SK-N-SH treated with all-trans-retinoic acid at 6 μM for 48 hours (cell line): ENCODE results near the gene P2RY6.

Experiments used
- ATAC-seq: fragments of 200-7000 bp; cut with Tn5 transposase; 3 replicates; pipeline ENCODE4 v1.9.1; 2020; ENCODE audit warnings: mild to moderate bottlenecking, moderate library complexity
- BACH2 ChIP-seq: fragments of 250-450 bp; sonication (Bioruptor Pico); IDR thresholded peaks from 2 replicates; pipeline ENCODE4 v1.9.0; 2021; ENCODE audit warnings: mild to moderate bottlenecking, borderline replicate concordance
- CREB5 ChIP-seq: fragments of 250-450 bp; sonication (Bioruptor Pico); IDR thresholded peaks from 2 replicates; pipeline ENCODE4 v1.5.1; 2020; ENCODE audit warnings: low read depth, mild to moderate bottlenecking, moderate library complexity
- CSDC2 ChIP-seq: fragments of 250-450 bp; sonication (Bioruptor Pico); IDR thresholded peaks from 2 replicates; pipeline ENCODE4 v1.5.0; 2020; ENCODE audit warnings: mild to moderate bottlenecking, moderate library complexity
- ESRRG ChIP-seq: fragments of 250-450 bp; sonication (Bioruptor Pico); IDR thresholded peaks from 2 replicates; pipeline ENCODE4 v1.6.1; 2021; ENCODE audit warnings: mild to moderate bottlenecking
- GLIS3 ChIP-seq: fragments of 250-450 bp; sonication (Bioruptor Pico); IDR thresholded peaks from 2 replicates; pipeline ENCODE4 v1.5.0; 2020; ENCODE audit warnings: mild to moderate bottlenecking, moderate library complexity
- ISL1 ChIP-seq: fragments of 250-450 bp; sonication (Bioruptor Pico); IDR thresholded peaks from 2 replicates; pipeline ENCODE4 v2.1.2; 2022; ENCODE audit warnings: mild to moderate bottlenecking, moderate library complexity
- OSR1 ChIP-seq: fragments of 250-450 bp; sonication (Bioruptor Pico); IDR thresholded peaks from 2 replicates; pipeline ENCODE4 v1.8.0; 2022; ENCODE audit warnings: moderate library complexity, mild to moderate bottlenecking, inconsistent platforms
- PATZ1 ChIP-seq: fragments of 250-450 bp; sonication (Bioruptor Pico); IDR thresholded peaks from 2 replicates; pipeline ENCODE4 v1.8.0; 2020; ENCODE audit warnings: mild to moderate bottlenecking, moderate library complexity, borderline replicate concordance
- POU6F1 ChIP-seq: fragments of 250-450 bp; sonication (Bioruptor Pico); IDR thresholded peaks from 2 replicates; pipeline ENCODE4 v1.8.0; 2021; ENCODE audit warnings: low read depth, mild to moderate bottlenecking, moderate library complexity, borderline replicate concordance
- PPARA ChIP-seq: fragments of 250-450 bp; sonication (Bioruptor Pico); IDR thresholded peaks from 2 replicates; pipeline ENCODE4 v1.5.0; 2020; ENCODE audit warnings: mild to moderate bottlenecking, borderline replicate concordance
- RARB ChIP-seq: fragments of 250-450 bp; sonication (Bioruptor Pico); IDR thresholded peaks from 2 replicates; pipeline ENCODE4 v1.8.0; 2021; ENCODE audit warnings: mild to moderate bottlenecking, moderate library complexity
- TCF4 ChIP-seq: fragments of 250-450 bp; sonication (Bioruptor Pico); IDR thresholded peaks from 2 replicates; pipeline ENCODE4 v1.8.0; 2021; ENCODE audit warnings: mild to moderate bottlenecking, moderate library complexity, borderline replicate concordance
- TOX ChIP-seq: fragments of 250-450 bp; sonication (Bioruptor Pico); IDR thresholded peaks from 2 replicates; pipeline ENCODE4 v1.8.0; 2021; ENCODE audit warnings: mild to moderate bottlenecking, moderate library complexity, borderline replicate concordance
- TSHZ2 ChIP-seq: fragments of 250-450 bp; sonication (Bioruptor Pico); IDR thresholded peaks from 2 replicates; pipeline ENCODE4 v1.5.0; 2020; ENCODE audit warnings: mild to moderate bottlenecking, moderate library complexity
- ZC3H10 ChIP-seq: fragments of 250-450 bp; sonication (Bioruptor Pico); IDR thresholded peaks from 2 replicates; pipeline ENCODE4 v1.5.1; 2021; ENCODE audit warnings: mild to moderate bottlenecking, moderate library complexity
- ZFP3 ChIP-seq: fragments of 250-450 bp; sonication (Bioruptor Pico); IDR thresholded peaks from 2 replicates; pipeline ENCODE4 v1.5.0; 2020; ENCODE audit warnings: mild to moderate bottlenecking, moderate library complexity
- ZFP30 ChIP-seq: fragments of 450-650 bp; formaldehyde crosslinking; IDR thresholded peaks from 2 replicates; pipeline ENCODE4 v1.5.0; 2022; ENCODE audit warnings: mild to moderate bottlenecking, moderate library complexity
- ZNF565 ChIP-seq: fragments of 450-650 bp; formaldehyde crosslinking; conservative IDR thresholded peaks from 2 replicates; pipeline ENCODE4 v1.5.0; 2020; ENCODE audit warnings: low read depth, mild to moderate bottlenecking, moderate library complexity
- ZNF70 ChIP-seq: fragments of 450-650 bp; formaldehyde crosslinking; IDR thresholded peaks from 2 replicates; pipeline ENCODE4 v1.5.0; 2020; ENCODE audit warnings: mild to moderate bottlenecking, moderate library complexity
- ZNF8 ChIP-seq: fragments of 450-650 bp; formaldehyde crosslinking; IDR thresholded peaks from 2 replicates; pipeline ENCODE4 v1.5.0; 2020; ENCODE audit warnings: mild to moderate bottlenecking, moderate library complexity
- TF ChIP-seq, protein P1 (sequence below): fragments of 250-450 bp; sonication (Bioruptor Pico); IDR thresholded peaks from 2 replicates; pipeline ENCODE4 v1.5.1; 2021; ENCODE audit warnings: mild to moderate bottlenecking, moderate library complexity

The P2RY6 gene

GRCh38 chr11:73330569-73331093 lies 58.5 kb downstream of the P2RY6 start:
- TF ChIP-seq PPARA (CRISPR knock-in tag) (no peak), TCF4 (CRISPR knock-in tag) (no peak)
- peak; percentile 60 for ATAC-seq

- no peak for ATAC-seq
Measured at GRCh38 chr11:73331138-73331916, 59.2 kb downstream of the P2RY6 start.

GRCh38 chr11:73333173-73333572 lies 61.0 kb downstream of the P2RY6 start:
- TF ChIP-seq PATZ1 (CRISPR knock-in tag) (no peak), POU6F1 (CRISPR knock-in tag) (no peak), TOX (CRISPR knock-in tag) (no peak), CREB5 (CRISPR knock-in tag) (no peak), PPARA (CRISPR knock-in tag) (no peak), ISL1 (CRISPR knock-in tag) (no peak), ZNF70 (CRISPR knock-in tag) (no peak), ZFP3 (no peak), ZFP30 (CRISPR knock-in tag) (no peak), RARB (CRISPR knock-in tag) (no peak), GLIS3 (CRISPR knock-in tag) (no peak), ZNF565 (CRISPR knock-in tag) (no peak), ZC3H10 (CRISPR knock-in tag) (no peak), CSDC2 (CRISPR knock-in tag) (no peak), BACH2 (CRISPR knock-in tag) (no peak), ESRRG (CRISPR knock-in tag) (no peak), ZNF8 (CRISPR knock-in tag) (no peak)
- TF ChIP-seq, protein P1, sequence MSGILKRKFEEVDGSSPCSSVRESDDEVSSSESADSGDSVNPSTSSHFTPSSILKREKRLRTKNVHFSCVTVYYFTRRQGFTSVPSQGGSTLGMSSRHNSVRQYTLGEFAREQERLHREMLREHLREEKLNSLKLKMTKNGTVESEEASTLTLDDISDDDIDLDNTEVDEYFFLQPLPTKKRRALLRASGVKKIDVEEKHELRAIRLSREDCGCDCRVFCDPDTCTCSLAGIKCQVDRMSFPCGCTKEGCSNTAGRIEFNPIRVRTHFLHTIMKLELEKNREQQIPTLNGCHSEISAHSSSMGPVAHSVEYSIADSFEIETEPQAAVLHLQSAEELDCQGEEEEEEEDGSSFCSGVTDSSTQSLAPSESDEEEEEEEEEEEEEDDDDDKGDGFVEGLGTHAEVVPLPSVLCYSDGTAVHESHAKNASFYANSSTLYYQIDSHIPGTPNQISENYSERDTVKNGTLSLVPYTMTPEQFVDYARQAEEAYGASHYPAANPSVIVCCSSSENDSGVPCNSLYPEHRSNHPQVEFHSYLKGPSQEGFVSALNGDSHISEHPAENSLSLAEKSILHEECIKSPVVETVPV (CRISPR knock-in tag), result no peak
- no peak for ATAC-seq

More at GRCh38 chr11:73331138-73331916, 59.2 kb downstream of the P2RY6 start:
- TF ChIP-seq ZNF565 (CRISPR knock-in tag) (no peak), RARB (CRISPR knock-in tag) (no peak), TSHZ2 (no peak), ISL1 (CRISPR knock-in tag) (no peak), OSR1 (CRISPR knock-in tag) (no peak), TOX (CRISPR knock-in tag) (no peak), BACH2 (CRISPR knock-in tag) (no peak), CSDC2 (CRISPR knock-in tag) (no peak), ESRRG (CRISPR knock-in tag) (no peak), ZC3H10 (CRISPR knock-in tag) (no peak)
- TF ChIP-seq, protein P1 (CRISPR knock-in tag), result no peak
